Chondrocyte (in vitro differentiated cells): Measurements from ENCODE around the gene NCF4. TPM values are rescaled to one million over a fixed set of nuclear protein-coding genes. Genes with fewer than 3 reads are reported as not detected.

Experiments
- DNase-seq: peaks from one replicate; pipeline ENCODE4 v3.0.0; 2021; ENCODE audit warnings: mixed read lengths, low spot score
- H3K27ac Mint-ChIP-seq: one replicate; pipeline ENCODE4 v1.8.0; 2021; ENCODE audit warnings: mild to moderate bottlenecking, moderate library complexity, mixed read lengths; ENCODE audit not compliant: unreplicated experiment
- H3K27me3 Mint-ChIP-seq: 2 replicates; pipeline ENCODE4 v1.8.0; 2021; ENCODE audit warnings: low read depth, mixed read lengths
- H3K36me3 Mint-ChIP-seq: 2 replicates; pipeline ENCODE4 v1.8.0; 2021; ENCODE audit warnings: low read depth, mixed read lengths
- H3K4me1 Mint-ChIP-seq: 2 replicates; pipeline ENCODE4 v1.8.0; 2021; ENCODE audit warnings: low read depth, mild to moderate bottlenecking, mixed read lengths
- H3K4me3 Mint-ChIP-seq: one replicate; pipeline ENCODE4 v1.8.0; 2021; ENCODE audit warnings: mild to moderate bottlenecking, moderate library complexity, mixed read lengths; ENCODE audit not compliant: unreplicated experiment
- H3K9me3 Mint-ChIP-seq: 2 replicates; pipeline ENCODE4 v1.8.0; 2021; ENCODE audit warnings: low read depth, mixed read lengths
- total RNA-seq: library from RNA; stranded (reverse); gene quantifications from 3 replicates; pipeline ENCODE4 v1.2.1, GENCODE V29; 2021
- TF ChIP-seq, protein P1 (sequence below): fragments of 200-600 bp; sonication (generic); IDR thresholded peaks from 2 replicates; pipeline ENCODE4 v1.5.0; 2021; ENCODE audit warnings: antibody characterized with exemption, mild to moderate bottlenecking, moderate library complexity

Gene NCF4
- total RNA-seq, 1 donor from 2014 or later: not detected

DNA sequence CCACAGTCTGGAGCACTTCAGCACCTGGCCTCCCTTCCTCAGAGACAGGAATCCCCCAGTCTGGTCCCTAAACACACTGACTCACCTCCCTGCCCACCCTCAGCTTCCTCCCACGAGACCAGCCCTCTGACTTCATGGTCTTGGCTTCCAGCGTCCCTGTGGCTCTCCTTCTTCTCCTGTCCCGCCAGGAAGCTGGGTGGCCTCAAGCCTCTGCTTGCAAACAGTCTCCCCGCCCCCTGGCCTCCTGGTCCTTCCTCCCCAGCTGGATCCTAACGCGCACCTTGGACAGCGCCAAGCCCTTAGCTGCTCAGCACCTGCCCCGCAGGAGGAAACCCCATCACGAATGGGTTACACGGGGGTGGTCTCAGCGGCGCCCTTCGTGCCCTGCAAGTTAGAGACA lies 4.5 kb downstream of the NCF4 start:
- H3K27ac Mint-ChIP-seq: no peak overlapping the region
- no peak overlapping the region for H3K4me3 Mint-ChIP-seq
- no peaks in the 10 kb centered on the region for H3K36me3 Mint-ChIP-seq
- TF ChIP-seq, protein P1, sequence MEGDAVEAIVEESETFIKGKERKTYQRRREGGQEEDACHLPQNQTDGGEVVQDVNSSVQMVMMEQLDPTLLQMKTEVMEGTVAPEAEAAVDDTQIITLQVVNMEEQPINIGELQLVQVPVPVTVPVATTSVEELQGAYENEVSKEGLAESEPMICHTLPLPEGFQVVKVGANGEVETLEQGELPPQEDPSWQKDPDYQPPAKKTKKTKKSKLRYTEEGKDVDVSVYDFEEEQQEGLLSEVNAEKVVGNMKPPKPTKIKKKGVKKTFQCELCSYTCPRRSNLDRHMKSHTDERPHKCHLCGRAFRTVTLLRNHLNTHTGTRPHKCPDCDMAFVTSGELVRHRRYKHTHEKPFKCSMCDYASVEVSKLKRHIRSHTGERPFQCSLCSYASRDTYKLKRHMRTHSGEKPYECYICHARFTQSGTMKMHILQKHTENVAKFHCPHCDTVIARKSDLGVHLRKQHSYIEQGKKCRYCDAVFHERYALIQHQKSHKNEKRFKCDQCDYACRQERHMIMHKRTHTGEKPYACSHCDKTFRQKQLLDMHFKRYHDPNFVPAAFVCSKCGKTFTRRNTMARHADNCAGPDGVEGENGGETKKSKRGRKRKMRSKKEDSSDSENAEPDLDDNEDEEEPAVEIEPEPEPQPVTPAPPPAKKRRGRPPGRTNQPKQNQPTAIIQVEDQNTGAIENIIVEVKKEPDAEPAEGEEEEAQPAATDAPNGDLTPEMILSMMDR: no peak
- H3K9me3 Mint-ChIP-seq: no peaks in the 10 kb centered on the region
- no peak for DNase-seq
- H3K27me3 Mint-ChIP-seq: peaks cover 53% of the 10 kb centered on the region
- no peaks in the 10 kb centered on the region for H3K4me1 Mint-ChIP-seq

DNA sequence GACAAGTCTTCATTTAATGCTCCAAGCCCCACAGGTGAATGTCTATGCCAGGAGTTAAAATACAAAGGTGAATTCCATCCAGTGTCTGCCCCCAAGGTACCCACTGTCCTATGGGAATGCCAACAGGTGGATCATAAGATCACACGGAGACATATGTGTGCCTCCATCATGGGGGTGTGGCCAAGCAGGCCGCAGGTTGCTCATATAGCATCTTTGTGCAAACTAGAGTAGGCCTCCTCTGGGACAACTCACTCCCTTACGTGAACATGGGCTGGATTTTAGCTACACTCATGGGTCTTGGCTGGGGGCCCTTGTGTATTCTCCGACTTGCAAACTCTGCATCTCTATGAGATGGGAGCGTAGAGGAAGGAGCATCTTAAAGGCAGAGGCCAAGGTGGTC lies 6.9 kb downstream of the NCF4 start:
- no peak overlapping the region for H3K27ac Mint-ChIP-seq
- no peak overlapping the region for H3K4me3 Mint-ChIP-seq
- H3K27me3 Mint-ChIP-seq: peaks cover 63% of the 10 kb centered on the region
- no peaks in the 10 kb centered on the region for H3K9me3 Mint-ChIP-seq
- no peaks in the 10 kb centered on the region for H3K4me1 Mint-ChIP-seq
- no peak for DNase-seq
- TF ChIP-seq, protein P1: no peak
- H3K36me3 Mint-ChIP-seq: no peaks in the 10 kb centered on the region

DNA sequence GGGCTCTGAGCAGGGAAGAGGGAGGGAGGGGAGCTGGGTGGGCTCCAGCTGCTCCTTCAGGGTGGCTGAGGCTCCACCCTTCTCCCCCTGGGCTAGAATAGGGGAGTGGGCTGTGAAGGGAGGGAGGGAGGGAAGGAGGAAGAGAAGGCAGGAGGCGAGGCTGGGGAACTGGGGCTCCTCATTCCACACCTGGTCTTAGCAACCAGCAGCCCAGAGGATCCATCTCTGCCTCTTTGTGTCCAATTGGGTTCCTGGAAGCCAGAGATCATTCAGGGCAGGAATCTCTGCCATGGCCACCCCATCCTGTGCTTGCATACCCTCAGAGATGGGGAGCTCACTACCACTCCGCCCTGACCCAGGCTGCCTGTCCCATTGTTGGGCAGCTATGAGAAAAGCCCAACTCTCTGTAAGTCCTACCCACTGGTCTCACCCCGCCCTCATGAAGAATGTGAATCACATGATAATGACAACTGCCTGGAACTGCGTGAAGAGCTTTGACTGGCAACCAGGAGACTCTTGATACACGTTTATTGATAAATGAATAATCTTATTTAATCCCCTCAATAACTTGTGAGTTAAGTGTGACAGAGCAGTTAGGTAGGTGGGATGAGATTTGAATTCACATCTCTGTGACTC lies 7.9 kb downstream of the NCF4 start:
- H3K36me3 Mint-ChIP-seq: no peaks in the 10 kb centered on the region

DNA sequence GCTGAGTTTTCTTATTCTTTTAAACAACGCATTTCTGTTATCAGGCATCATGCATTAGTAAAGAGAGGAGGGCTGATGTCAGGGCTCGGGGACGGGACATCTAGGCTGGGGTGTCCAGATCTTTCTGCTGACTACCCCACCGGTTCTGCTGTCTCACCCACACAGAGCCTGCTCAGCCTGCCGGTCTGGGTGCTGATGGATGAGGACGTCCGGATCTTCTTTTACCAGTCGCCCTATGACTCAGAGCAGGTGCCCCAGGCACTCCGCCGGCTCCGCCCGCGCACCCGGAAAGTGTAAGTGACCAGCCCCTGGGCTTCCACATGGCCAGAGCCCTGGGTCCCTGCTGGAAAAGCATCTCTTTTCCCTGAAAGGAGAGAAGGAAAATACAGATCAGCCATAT lies 9.4 kb downstream of the NCF4 start:
- Mint-ChIP-seq H3K4me1 (peaks cover 5% of the 10 kb centered on the region), H3K4me3 (no peak overlapping the region), H3K27me3 (peaks cover 57% of the 10 kb centered on the region), H3K9me3 (no peaks in the 10 kb centered on the region), H3K27ac (no peak overlapping the region), H3K36me3 (no peaks in the 10 kb centered on the region)
- TF ChIP-seq, protein P1: no peak
- no peak for DNase-seq

More for the DNA sequence above, 7.9 kb downstream of the NCF4 start:
- DNase-seq: no peak
- Mint-ChIP-seq H3K4me1 (peaks cover 2% of the 10 kb centered on the region), H3K27me3 (peaks cover 63% of the 10 kb centered on the region), H3K4me3 (no peak overlapping the region), H3K27ac (no peak overlapping the region), H3K9me3 (no peaks in the 10 kb centered on the region)
- TF ChIP-seq, protein P1: no peak

DNA sequence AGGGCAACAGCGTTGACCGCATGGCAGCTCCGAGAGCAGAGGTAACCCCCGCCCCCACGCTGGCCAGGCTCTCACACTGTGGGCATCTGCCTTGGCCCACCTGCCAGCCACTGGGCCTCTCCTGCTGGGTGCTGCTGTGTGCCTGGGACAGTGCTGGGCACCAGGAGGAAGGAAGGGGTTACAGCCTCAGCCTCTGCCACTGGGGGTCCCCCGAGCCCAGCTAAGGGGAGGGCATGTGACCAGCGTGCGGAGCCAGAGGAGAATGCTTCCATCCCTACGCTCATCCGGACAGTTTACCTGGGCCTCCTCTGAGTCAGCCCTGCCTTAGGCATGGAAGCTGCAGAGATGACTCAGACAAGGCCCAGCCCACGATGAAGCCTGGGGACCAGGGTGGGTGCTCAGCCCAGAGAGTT lies 10.9 kb downstream of the NCF4 start:
- H3K27ac Mint-ChIP-seq: no peak overlapping the region
- H3K4me3 Mint-ChIP-seq: no peak overlapping the region
- no peak for DNase-seq
- peaks cover 45% of the 10 kb centered on the region for H3K27me3 Mint-ChIP-seq
- TF ChIP-seq, protein P1: peak; percentile 11
- no peaks in the 10 kb centered on the region for H3K36me3 Mint-ChIP-seq
- no peaks in the 10 kb centered on the region for H3K9me3 Mint-ChIP-seq
- H3K4me1 Mint-ChIP-seq: peaks cover 5% of the 10 kb centered on the region
